ENCODE results near the gene CCDC154.

The CCDC154 gene

GRCh38 chr16:1420111-1420539, 24.2 kb downstream of the CCDC154 start:
- no peak for FAIRE-seq

- FAIRE-seq = no peak
Measured at GRCh38 chr16:1416521-1416941, 27.8 kb downstream of the CCDC154 start.

GRCh38 chr16:1414532-1415260, 29.7 kb downstream of the CCDC154 start, which contains the start of gene UNKL:
Gene UNKL, minus strand, starts transcription at chr16:1414704. Its CDS starts 13 bp downstream, at chr16:1414691.
- FAIRE-seq = no peak

- no peak for FAIRE-seq
Measured at GRCh38 chr16:1413684-1414531, 30.4 kb downstream of the CCDC154 start.

- no peak for FAIRE-seq
Measured at GRCh38 chr16:1412847-1413246, 31.5 kb downstream of the CCDC154 start.

GRCh38 chr16:1408171-1408837, 36.1 kb downstream of the CCDC154 start:
- peak; percentile 94 for FAIRE-seq

GRCh38 chr16:1407753-1408152, 36.6 kb downstream of the CCDC154 start:
- no peak for FAIRE-seq

- FAIRE-seq = no peak
Measured at GRCh38 chr16:1403733-1404132, 40.6 kb downstream of the CCDC154 start.

GRCh38 chr16:1403036-1403435, 41.3 kb downstream of the CCDC154 start:
- no peak for FAIRE-seq

GRCh38 chr16:1401758-1402154, 42.6 kb downstream of the CCDC154 start:
- no peak for FAIRE-seq

- FAIRE-seq = no peak
Measured at GRCh38 chr16:1401061-1401757, 43.1 kb downstream of the CCDC154 start.

- no peak for FAIRE-seq
Measured at GRCh38 chr16:1398826-1399581, 45.4 kb downstream of the CCDC154 start.

GRCh38 chr16:1398351-1398750, 46.0 kb downstream of the CCDC154 start:
- no peak for FAIRE-seq

GRCh38 chr16:1397779-1398178, 46.6 kb downstream of the CCDC154 start:
- FAIRE-seq = no peak

- no peak for FAIRE-seq
Measured at GRCh38 chr16:1395444-1396031, 48.8 kb downstream of the CCDC154 start.

- no peak for FAIRE-seq
Measured at GRCh38 chr16:1394367-1394951, 49.9 kb downstream of the CCDC154 start.

- FAIRE-seq = no peak
Measured at GRCh38 chr16:1393613-1394176, 50.7 kb downstream of the CCDC154 start.

- FAIRE-seq = no peak
Measured at GRCh38 chr16:1392826-1393225, 51.5 kb downstream of the CCDC154 start.

- FAIRE-seq = no peak
Measured at GRCh38 chr16:1390239-1390779, 54.0 kb downstream of the CCDC154 start.

- FAIRE-seq = no peak
Measured at GRCh38 chr16:1389762-1390161, 54.6 kb downstream of the CCDC154 start.

GRCh38 chr16:1387331-1387730, 57.0 kb downstream of the CCDC154 start:
- FAIRE-seq = no peak
